Left colon (tissue), 2 donors: Measurements from ENCODE around the gene GUSB. TPM values are rescaled to one million over a fixed set of nuclear protein-coding genes. Genes with fewer than 3 reads are reported as not detected.
"Not testable (repeated sequence)": the region's sequence is repeated elsewhere in the genome, so short reads cannot be mapped to it uniquely, and the experiment has no call there.

Experiments
- ATAC-seq: fragments of 200-7000 bp; cut with Tn5 transposase; one replicate; pipeline ENCODE4 v1.9.1; 2020; ENCODE audit warnings: mild to moderate bottlenecking, moderate library complexity
- DNase-seq, 2 donors: peaks; one replicate each; pipeline ENCODE4 v3.0.0-alpha.2; 2020
- intact Hi-C, 2 donors: fragments of 100-400 bp; cut with DNase I in 1 of 2; cut with micrococcal nuclease in 1 of 2; formaldehyde crosslinking; loops; one replicate each; pipeline versions ENCODE4 v1.11.2 to v1.14.0; 2022; cut with DNase I, micrococcal nuclease
- long read RNA-seq: library from polyadenylated mRNA; unstranded; transcript quantifications from one replicate; pipeline ENCODE4 v2.0.0, GENCODE V29; 2021
- total RNA-seq, 2 donors: library from RNA; stranded (reverse); fragmentation: NEBNext Ultra II Directional; extraction: Animal tissue kit (Norgen Biotek cat#: 25700); gene quantifications; one replicate each; pipeline ENCODE4 v1.2.1, GENCODE V29; 2021
- donor health status: DM: no; HTN: no; CAD: no.
- donor health status: DM: yes; HTN: yes; CAD: no.

Gene GUSB
- 10 to 100 TPM; 69.2 to 99.5 TPM for total RNA-seq
- long read RNA-seq, transcript GUSB-201 (12 exons, 2,300 nt) = major isoform, 114 of 188 reads
- long read RNA-seq, partial matches to known transcripts = 26 of 188 reads
- long read RNA-seq, other reads (novel, unspliced or antisense) = 48 of 188 reads

- ATAC-seq (peak; percentile 96), DNase-seq (peak; percentile 92 to 96)
- intact Hi-C loops = no loop called here
Observed at GRCh38 chr7:65981965-65982792, at the start of gene GUSB. Gene GUSB (minus strand): TSS chr7:65982213. CDS start chr7:65982183, 30 bp downstream.

GRCh38 chr7:66028342-66028741, 46.3 kb upstream of the GUSB start:
- intact Hi-C loops, DNase-seq, ATAC-seq: not testable (repeated sequence)

- ATAC-seq = peak; percentile 86
- intact Hi-C loops = no loop called here
- DNase-seq = no peak
Observed at GRCh38 chr7:66016131-66016461, 34.1 kb upstream of the GUSB start.

- intact Hi-C loops = no loop called here
- peak in 1 of 2 donors; percentile 9 for DNase-seq
- ATAC-seq = peak; percentile 57
Observed at GRCh38 chr7:66015440-66016130, 33.6 kb upstream of the GUSB start.

GRCh38 chr7:66013938-66014337, 31.9 kb upstream of the GUSB start:
- intact Hi-C loops = no loop called here
- ATAC-seq (peak; percentile 78), DNase-seq (peak; percentile 46 to 49)

- DNase-seq (no peak), ATAC-seq (no peak)
- intact Hi-C loops = no loop called here
Observed at GRCh38 chr7:66007232-66007631, 25.2 kb upstream of the GUSB start.

GRCh38 chr7:66005115-66005671, 23.2 kb upstream of the GUSB start:
- ATAC-seq (peak; percentile 45), DNase-seq (peak; percentile 33 to 41)
- intact Hi-C loops = not testable (repeated sequence)

- ATAC-seq = peak; percentile 90
- DNase-seq, intact Hi-C loops: not testable (repeated sequence)
Observed at GRCh38 chr7:66000823-66001417, 18.9 kb upstream of the GUSB start.

- DNase-seq, intact Hi-C loops, ATAC-seq: not testable (repeated sequence)
Observed at GRCh38 chr7:65994984-65995383, 13.0 kb upstream of the GUSB start.

- no peak for DNase-seq
- intact Hi-C loops = no loop called here
- no peak for ATAC-seq
Observed at GRCh38 chr7:65992526-65992925, 10.5 kb upstream of the GUSB start.

- intact Hi-C loops, DNase-seq, ATAC-seq: not testable (repeated sequence)
Observed at GRCh38 chr7:65991829-65992228, 9.8 kb upstream of the GUSB start.

GRCh38 chr7:65989694-65990080, 7.7 kb upstream of the GUSB start:
- DNase-seq (no peak), ATAC-seq (no peak)
- intact Hi-C loops = no loop called here

GRCh38 chr7:65988503-65988902, 6.5 kb upstream of the GUSB start:
- ATAC-seq, DNase-seq, intact Hi-C loops: not testable (repeated sequence)

- no peak for ATAC-seq
- no peak for DNase-seq
- intact Hi-C loops = no loop called here
Observed at GRCh38 chr7:65988084-65988483, 6.1 kb upstream of the GUSB start.

- intact Hi-C loops = no loop called here
- DNase-seq (no peak), ATAC-seq (peak; percentile 26)
Observed at GRCh38 chr7:65983965-65984658, 2.1 kb upstream of the GUSB start.

GRCh38 chr7:65980478-65981250, 1.3 kb downstream of the GUSB start:
- intact Hi-C loops = no loop called here
- DNase-seq (peak; percentile 52 to 69), ATAC-seq (peak; percentile 35)

GRCh38 chr7:65979583-65980477, 2.2 kb downstream of the GUSB start:
- no peak for DNase-seq
- no peak for ATAC-seq
- intact Hi-C loops = no loop called here
